Measurements from ENCODE around the gene ADAMTSL5.

Gene ADAMTSL5

GRCh38 chr19:1495051-1495798 is 17.6 kb downstream of the ADAMTSL5 start:
- no peak for DNase-seq

- no peak for DNase-seq
These were observed 18.6 kb downstream of the ADAMTSL5 start for GRCh38 chr19:1494115-1494815.

GRCh38 chr19:1492474-1493006 is 20.3 kb downstream of the ADAMTSL5 start:
- peak; percentile 15 for DNase-seq

GRCh38 chr19:1491849-1492170 is 21.0 kb downstream of the ADAMTSL5 start:
- no peak for DNase-seq

GRCh38 chr19:1491114-1491848 is 21.5 kb downstream of the ADAMTSL5 start, which contains the start of gene REEP6:
REEP6 (plus strand) TSS chr19:1491181; CDS start chr19:1491270, 89 bp downstream.
- no peak for DNase-seq

- DNase-seq: peak; percentile 95
These were observed 22.3 kb downstream of the ADAMTSL5 start, which contains the start of gene PCSK4 for GRCh38 chr19:1490311-1491113. PCSK4 (minus strand) TSS chr19:1490350; CDS start chr19:1490346, 4 bp downstream.

- peak; percentile 21 for DNase-seq
These were observed 23.1 kb downstream of the ADAMTSL5 start for GRCh38 chr19:1489463-1490310.

GRCh38 chr19:1488282-1488601 is 24.6 kb downstream of the ADAMTSL5 start:
- DNase-seq: peak; percentile 17

GRCh38 chr19:1487576-1488281 is 25.1 kb downstream of the ADAMTSL5 start:
- peak; percentile 10 for DNase-seq

GRCh38 chr19:1486720-1487575 is 25.9 kb downstream of the ADAMTSL5 start:
- peak; percentile 13 for DNase-seq

- DNase-seq: no peak
These were observed 28.8 kb downstream of the ADAMTSL5 start for GRCh38 chr19:1483979-1484428.

GRCh38 chr19:1483131-1483978 is 29.5 kb downstream of the ADAMTSL5 start:
- DNase-seq: peak; percentile 14

- DNase-seq: no peak
These were observed 30.3 kb downstream of the ADAMTSL5 start for GRCh38 chr19:1482361-1483130.

- peak; percentile 16 for DNase-seq
These were observed 30.9 kb downstream of the ADAMTSL5 start for GRCh38 chr19:1481893-1482360.

- no peak for DNase-seq
These were observed 31.5 kb downstream of the ADAMTSL5 start for GRCh38 chr19:1481224-1481892.

GRCh38 chr19:1478934-1479707 is 33.7 kb downstream of the ADAMTSL5 start, which contains the start of gene C19orf25:
C19orf25 (minus strand) TSS chr19:1479215; CDS start chr19:1478903, 312 bp downstream.
- DNase-seq: peak; percentile 92
